NCI-H1105 (cell line): ENCODE results near the gene SPO11.
"Not testable (repeated sequence)": the region's sequence is repeated elsewhere in the genome, so short reads cannot be mapped to it uniquely, and the experiment has no call there.

ENCODE experiments used
- DNase-seq: peaks from one replicate; lab custom pipeline; 2025; lab: John Stamatoyannopoulos, UW

SPO11 gene

GRCh38 chr20:57341663-57342062, 12.1 kb downstream of the SPO11 start:
- no peak for DNase-seq

- DNase-seq = no peak
These were observed 13.2 kb downstream of the SPO11 start for GRCh38 chr20:57342829-57343228.

- DNase-seq = peak; percentile 56
These were observed 16.9 kb downstream of the SPO11 start for GRCh38 chr20:57346477-57346876.

- DNase-seq = no peak
These were observed 17.8 kb downstream of the SPO11 start for GRCh38 chr20:57347393-57347792.

GRCh38 chr20:57348200-57348921, 18.8 kb downstream of the SPO11 start:
- DNase-seq = not testable (repeated sequence)

- DNase-seq = not testable (repeated sequence)
These were observed 19.4 kb downstream of the SPO11 start for GRCh38 chr20:57348922-57349574.

GRCh38 chr20:57350081-57350710, 20.6 kb downstream of the SPO11 start:
- DNase-seq = no peak

GRCh38 chr20:57350726-57351041, 21.1 kb downstream of the SPO11 start:
- not testable (repeated sequence) for DNase-seq

GRCh38 chr20:57351042-57351783, 21.6 kb downstream of the SPO11 start, which contains the start of gene RAE1:
Gene RAE1, plus strand, starts transcription at chr20:57351255. Its CDS starts 2,784 bp downstream, at chr20:57354039.
- peak; percentile 84 for DNase-seq

- DNase-seq = no peak
These were observed 22.7 kb downstream of the SPO11 start for GRCh38 chr20:57352305-57352704.

GRCh38 chr20:57353351-57353750, 23.7 kb downstream of the SPO11 start:
- DNase-seq = no peak

- DNase-seq = no peak
These were observed 31.9 kb downstream of the SPO11 start for GRCh38 chr20:57361517-57361916.

- no peak for DNase-seq
These were observed 34.8 kb downstream of the SPO11 start for GRCh38 chr20:57364451-57364850.

GRCh38 chr20:57369596-57369995, 40.0 kb downstream of the SPO11 start:
- DNase-seq = no peak

- DNase-seq = no peak
These were observed 40.7 kb downstream of the SPO11 start for GRCh38 chr20:57370316-57370715.

GRCh38 chr20:57371363-57371762, 41.8 kb downstream of the SPO11 start:
- no peak for DNase-seq

GRCh38 chr20:57372157-57372556, 42.6 kb downstream of the SPO11 start:
- DNase-seq = no peak

GRCh38 chr20:57372581-57373350, 43.2 kb downstream of the SPO11 start:
- no peak for DNase-seq

- DNase-seq = no peak
These were observed 44.8 kb downstream of the SPO11 start for GRCh38 chr20:57374343-57374930.

- no peak for DNase-seq
These were observed 45.5 kb downstream of the SPO11 start for GRCh38 chr20:57374931-57375651.
